HG03108 (cell line): ENCODE results near the gene TAB3.

Experiments
- ATAC-seq: cut with Tn5 transposase; IDR thresholded peaks from one replicate; pipeline ENCODE4 v1.9.1; 2021; ENCODE audit warnings: moderate library complexity; ENCODE audit not compliant: unreplicated experiment

TAB3 gene

GRCh38 chrX:30887721-30888120 is 1.3 kb downstream of the TAB3 start:
- no peak for ATAC-seq

DNA sequence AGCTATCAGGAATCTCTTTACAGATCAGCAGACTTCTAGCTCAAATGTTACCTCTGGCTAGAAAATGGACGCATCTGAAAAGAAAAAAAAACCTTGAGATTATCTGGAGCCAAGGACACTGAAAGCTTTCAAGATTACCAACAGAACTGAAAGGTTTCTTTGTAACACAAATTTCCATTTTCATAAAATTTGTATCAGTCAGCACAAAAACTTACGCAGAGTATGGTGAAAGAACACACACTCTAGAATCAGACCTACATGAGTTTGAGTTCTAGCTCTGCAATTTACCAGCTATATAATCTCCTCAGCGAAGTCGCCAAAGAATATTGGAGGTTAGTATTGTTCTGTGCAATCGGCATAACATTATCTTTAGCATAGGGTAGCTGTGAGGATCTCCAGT is 1.8 kb downstream of the TAB3 start:
- no peak for ATAC-seq

GRCh38 chrX:30885136-30885535 is 3.9 kb downstream of the TAB3 start:
- ATAC-seq: no peak

- ATAC-seq: no peak
These were observed 5.9 kb downstream of the TAB3 start for GRCh38 chrX:30883138-30883537.

GRCh38 chrX:30881797-30882196 is 7.3 kb downstream of the TAB3 start:
- no peak for ATAC-seq

- ATAC-seq: no peak
These were observed 7.7 kb downstream of the TAB3 start for GRCh38 chrX:30881390-30881789.

DNA sequence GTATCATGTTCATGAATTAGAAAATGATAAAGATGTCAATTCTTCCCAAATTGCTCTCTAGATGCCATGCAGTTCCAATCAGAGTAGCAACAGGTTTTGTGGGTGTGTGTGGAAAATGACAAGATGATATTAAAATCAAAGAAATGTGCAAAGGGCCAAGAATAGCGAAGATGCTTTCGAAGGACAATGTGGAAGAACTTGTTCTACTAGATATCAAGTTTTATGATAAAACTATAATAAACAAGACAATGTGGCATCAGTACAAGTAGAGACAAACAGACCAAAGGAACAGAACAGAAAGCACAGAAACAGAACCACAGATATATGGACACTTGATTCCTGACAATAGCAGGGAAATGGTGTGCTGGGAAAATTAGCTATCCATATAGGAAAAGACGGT is 9.0 kb downstream of the TAB3 start:
- ATAC-seq: no peak

- ATAC-seq: no peak
These were observed 12.7 kb downstream of the TAB3 start for GRCh38 chrX:30876367-30876766.

- no peak for ATAC-seq
These were observed 13.1 kb downstream of the TAB3 start for GRCh38 chrX:30875957-30876356.

DNA sequence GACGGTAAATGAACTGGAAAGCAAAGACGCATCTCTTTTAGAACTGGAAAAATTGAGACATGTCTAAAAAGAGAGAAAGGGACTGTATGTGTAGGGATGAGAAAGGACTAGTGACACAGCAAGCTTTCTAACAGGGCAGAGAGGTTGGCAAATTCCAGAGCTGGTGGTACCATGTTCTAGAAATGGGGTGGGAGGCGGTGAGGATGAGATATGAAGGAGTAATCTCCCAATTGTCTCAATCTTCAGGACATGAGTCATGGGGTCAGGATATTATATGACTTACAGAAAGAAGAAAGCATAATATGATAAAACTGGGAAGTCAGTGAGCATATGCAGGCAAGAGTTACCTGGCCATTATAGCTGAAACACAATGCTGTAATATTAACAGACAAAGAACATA is 14.2 kb downstream of the TAB3 start:
- ATAC-seq: no peak

- no peak for ATAC-seq
These were observed 18.5 kb downstream of the TAB3 start for GRCh38 chrX:30870572-30870971.

DNA sequence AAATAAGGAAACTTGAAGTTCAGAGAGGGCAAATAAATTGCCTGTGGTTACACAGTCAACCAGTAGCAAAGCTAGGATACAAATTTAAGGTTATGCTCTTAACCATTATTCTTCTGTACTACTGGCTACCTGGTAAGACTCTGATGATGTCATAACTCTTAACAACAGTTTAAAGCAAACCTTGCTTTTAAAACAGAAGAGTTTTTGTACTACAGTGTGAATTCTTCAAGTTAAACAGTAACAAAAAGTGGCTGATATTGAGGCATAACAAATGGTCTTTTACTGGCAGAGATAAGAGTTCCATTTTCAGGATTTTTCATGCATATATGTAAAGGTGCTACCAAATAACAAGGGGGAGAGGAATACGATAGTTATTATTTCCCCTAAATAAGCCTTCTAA is 23.4 kb downstream of the TAB3 start:
- no peak for ATAC-seq

GRCh38 chrX:30865015-30865414 is 24.0 kb downstream of the TAB3 start:
- no peak for ATAC-seq

- no peak for ATAC-seq
These were observed 24.7 kb downstream of the TAB3 start for GRCh38 chrX:30864383-30864785.

- ATAC-seq: no peak
These were observed 25.1 kb downstream of the TAB3 start for GRCh38 chrX:30863974-30864373.

DNA sequence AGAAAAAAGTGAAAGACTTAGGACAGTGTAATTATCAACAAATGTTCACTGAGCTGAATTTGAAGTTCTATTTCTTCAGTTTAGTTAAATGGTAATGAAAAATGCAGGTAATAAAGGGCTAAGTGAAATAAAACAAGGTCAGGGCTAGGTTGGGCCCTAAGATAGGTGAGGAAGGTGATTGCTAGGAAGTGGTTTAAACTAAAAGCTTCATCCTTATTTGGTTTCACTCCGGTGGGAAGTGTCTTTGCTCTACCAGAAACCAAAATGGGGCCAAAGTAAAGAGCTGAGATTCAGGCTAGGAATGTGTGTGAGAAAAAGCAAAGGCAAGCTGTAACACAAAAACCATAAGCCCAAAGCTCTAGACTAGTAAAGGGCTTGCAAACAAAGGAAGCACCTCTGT is 31.0 kb downstream of the TAB3 start:
- ATAC-seq: no peak

DNA sequence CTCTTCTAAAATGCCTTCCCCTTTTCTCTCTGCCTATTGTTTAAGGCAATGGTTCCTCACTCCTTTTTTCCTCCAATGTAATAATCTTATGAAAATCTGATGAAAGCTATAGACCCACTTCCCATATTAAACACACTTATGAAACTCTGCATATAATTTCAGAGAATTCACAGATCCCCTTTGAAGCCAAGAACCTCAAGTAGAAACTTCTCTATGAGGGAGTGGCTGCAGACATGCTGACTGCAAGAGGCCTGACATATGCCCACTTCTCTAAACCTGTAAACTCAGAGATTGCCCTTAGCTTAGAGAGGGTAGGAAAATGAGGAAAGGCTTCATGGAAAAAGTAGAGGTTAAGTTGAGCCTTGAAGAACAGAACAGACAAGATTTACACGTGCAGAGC is 37.6 kb downstream of the TAB3 start:
- no peak for ATAC-seq

DNA sequence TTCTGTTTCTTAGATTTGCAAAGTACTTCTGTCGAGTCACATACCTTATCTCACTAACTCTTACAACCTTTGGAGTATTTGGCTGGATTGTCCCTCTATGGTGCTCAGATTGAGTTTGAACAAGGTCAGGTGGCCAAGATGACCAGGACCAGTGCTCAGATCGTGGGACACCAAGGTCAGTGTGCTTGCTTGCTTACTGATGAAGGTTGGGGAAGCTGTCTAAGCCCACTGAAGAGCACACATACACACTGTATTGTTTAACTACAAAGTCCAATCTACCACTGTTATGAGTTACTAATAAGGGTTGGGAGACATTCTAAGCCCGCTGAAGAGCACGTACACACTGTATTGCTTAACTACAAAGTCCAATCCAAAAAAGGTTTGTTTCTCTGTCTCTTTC is 53.7 kb downstream of the TAB3 start:
- ATAC-seq: no peak

DNA sequence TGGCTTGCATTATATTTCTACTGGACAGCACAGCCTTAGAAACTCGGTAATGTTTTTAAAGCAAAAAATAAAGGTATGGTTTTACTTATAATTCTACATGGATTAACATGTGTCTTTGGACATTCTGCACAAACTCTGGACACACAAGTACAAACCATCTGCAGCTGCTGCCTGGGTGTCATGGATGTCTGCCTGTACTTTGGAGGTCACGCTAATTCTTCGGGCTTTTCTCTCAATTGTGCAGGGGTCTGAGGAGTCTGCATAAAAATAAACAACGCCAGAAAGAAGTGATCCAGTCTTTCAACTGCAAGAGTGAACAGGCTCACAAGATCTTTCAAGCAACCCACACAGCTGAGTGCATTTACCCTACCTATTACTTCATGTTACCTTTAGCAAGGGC is 55.2 kb downstream of the TAB3 start:
- ATAC-seq: no peak

- no peak for ATAC-seq
These were observed 58.0 kb downstream of the TAB3 start for GRCh38 chrX:30831082-30831481.

DNA sequence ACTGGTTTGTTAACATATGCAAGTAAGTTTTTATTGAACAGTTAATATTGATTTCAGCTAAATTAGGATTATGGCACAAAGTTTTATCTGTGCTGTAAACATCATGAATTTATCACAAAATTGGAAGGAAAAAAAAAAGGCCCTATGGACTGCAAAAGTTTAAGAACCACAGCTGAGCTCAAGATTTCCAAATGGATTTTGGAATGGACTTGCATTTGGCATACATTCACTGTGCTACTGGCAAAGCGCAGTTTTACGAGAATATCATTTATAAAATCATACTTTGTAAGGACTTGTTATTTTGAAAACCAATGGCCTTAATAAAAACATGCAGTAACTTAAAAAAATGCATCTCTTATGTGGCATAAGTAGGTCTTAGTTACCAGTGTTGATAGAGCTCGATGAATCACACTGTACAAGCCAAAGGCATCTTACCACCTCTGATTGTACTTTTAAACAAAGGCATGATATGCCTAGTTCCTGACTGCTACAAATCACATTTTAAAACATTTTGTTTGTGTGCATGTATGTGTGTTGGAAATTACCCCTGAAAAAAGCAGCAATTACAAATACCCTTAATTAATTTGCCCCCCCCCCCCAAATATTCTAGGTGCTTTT is 58.6 kb downstream of the TAB3 start:
- no peak for ATAC-seq

DNA sequence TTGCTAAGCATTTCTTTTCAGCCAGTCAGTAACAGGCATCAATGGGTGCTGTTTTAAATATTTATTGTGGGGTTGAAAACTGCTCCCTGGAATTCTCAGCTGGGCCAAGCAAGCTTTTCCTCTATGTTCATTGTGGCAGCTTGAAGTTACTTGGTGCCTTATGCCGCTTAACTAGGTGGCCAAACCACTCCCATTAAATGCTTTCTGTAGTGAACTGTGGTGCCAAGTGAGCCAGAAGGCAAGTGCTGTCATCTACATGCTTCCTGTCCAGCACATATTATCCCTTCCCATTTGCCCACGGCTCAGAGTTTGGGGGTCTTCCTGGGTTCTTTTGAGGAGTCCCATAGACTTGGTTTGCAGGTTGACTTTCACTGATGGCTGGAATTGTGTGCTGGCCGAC is 64.8 kb downstream of the TAB3 start:
- ATAC-seq: no peak

- ATAC-seq: no peak
These were observed 66.3 kb downstream of the TAB3 start for GRCh38 chrX:30822764-30823163.
